Smooth muscle cell (in vitro differentiated cells): Measurements from ENCODE around the gene IGSF11. TPM values are rescaled to one million over a fixed set of nuclear protein-coding genes. Genes with fewer than 3 reads are reported as not detected.

Experiments
- DNase-seq: peaks from one replicate; lab custom pipeline; 2025; ENCODE audit not compliant: unreplicated experiment; lab: John Stamatoyannopoulos, UW
- H2AFZ ChIP-seq: fragments of 200-600 bp; sonication (generic); 2 replicates; pipeline ENCODE4 v1.6.0; 2016; ENCODE audit warnings: antibody characterized with exemption, low read depth, mild to moderate bottlenecking
- H3F3A ChIP-seq: fragments of 200-600 bp; sonication (generic); 2 replicates; pipeline ENCODE4 v1.6.0; 2017; ENCODE audit warnings: antibody characterized with exemption, low read depth
- H3K27ac ChIP-seq: fragments of 200-600 bp; sonication (generic); 2 replicates; pipeline ENCODE4 v1.5.1; 2016; ENCODE audit warnings: low read depth, mild to moderate bottlenecking
- H3K27me3 ChIP-seq: fragments of 200-600 bp; sonication (generic); 2 replicates; pipeline ENCODE4 v1.6.1; 2016; ENCODE audit warnings: low read depth, mild to moderate bottlenecking
- H3K36me3 ChIP-seq: fragments of 200-600 bp; sonication (generic); 2 replicates; pipeline ENCODE4 v1.5.1; 2016; ENCODE audit warnings: low read depth
- H3K4me1 ChIP-seq: fragments of 200-600 bp; sonication (generic); 2 replicates; pipeline ENCODE4 v1.5.1; 2016; ENCODE audit warnings: low read depth
- H3K4me2 ChIP-seq: fragments of 200-600 bp; sonication (generic); 2 replicates; pipeline ENCODE4 v1.6.0; 2016; ENCODE audit warnings: mild to moderate bottlenecking
- H3K4me3 ChIP-seq: fragments of 200-600 bp; sonication (generic); 2 replicates; pipeline ENCODE4 v1.5.1; 2016; ENCODE audit warnings: mild to moderate bottlenecking
- H3K79me2 ChIP-seq: fragments of 200-600 bp; sonication (generic); 2 replicates; pipeline ENCODE4 v1.6.0; 2016; ENCODE audit warnings: low read depth, mild to moderate bottlenecking
- H3K9ac ChIP-seq: fragments of 200-600 bp; sonication (generic); 2 replicates; pipeline ENCODE4 v1.6.0; 2016; ENCODE audit warnings: low read depth
- H3K9me3 ChIP-seq: fragments of 200-600 bp; sonication (generic); replicated peaks from 2 replicates; pipeline ENCODE4 v1.5.1; 2016; ENCODE audit warnings: low read depth
- H4K20me1 ChIP-seq: fragments of 200-600 bp; sonication (generic); 2 replicates; pipeline ENCODE4 v1.6.0; 2016; ENCODE audit warnings: low read depth
- CTCF ChIP-seq: fragments of 200-600 bp; sonication (generic); IDR thresholded peaks from 2 replicates; pipeline ENCODE4 v1.5.1; 2017; ENCODE audit warnings: borderline replicate concordance, mild to moderate bottlenecking, antibody characterized with exemption; ENCODE audit not compliant: insufficient read depth, poor library complexity, severe bottlenecking
- WGBS: methylation state at CpG from one replicate; pipeline ENCODE4 v1.1.7; 2016; ENCODE audit warnings: low lambda C conversion rate; 5-methylcytosine and 5-hydroxymethylcytosine counted together
- polyA plus RNA-seq: library from polyadenylated mRNA; unstranded; fragments of >200 nt; fragmentation: Nextera tagmentation; extraction: Ambion mirVana; gene quantifications from 2 replicates; pipeline ENCODE4 v1.2.1, GENCODE V29; 2016
- total RNA-seq: library from RNA; depleted of rRNA; stranded (reverse); fragments of >200 nt; gene quantifications from 2 replicates; pipeline ENCODE4 v1.2.3, GENCODE V29; 2014

Gene IGSF11
- total and polyA plus RNA-seq, 2 experiments from 2014 or later: not detected

GRCh38 chr3:118941236-118941635, 93.4 kb downstream of the IGSF11 start:
- H3K9ac ChIP-seq: no peak overlapping the region
- no peak for DNase-seq
- no peaks in the 10 kb centered on the region for H4K20me1 ChIP-seq
- H2AFZ ChIP-seq: no peak overlapping the region
- H3K9me3 ChIP-seq: no peaks in the 10 kb centered on the region
- WGBS: 86% methylated on average over 3 of the region's 3 CpGs
- no peaks in the 10 kb centered on the region for H3K27me3 ChIP-seq
- no peaks in the 10 kb centered on the region for H3K36me3 ChIP-seq
- peaks cover 7% of the 10 kb centered on the region for H3K4me1 ChIP-seq
- no peak overlapping the region for H3K4me2 ChIP-seq
- H3K79me2 ChIP-seq: no peaks in the 10 kb centered on the region
- no peak overlapping the region for H3K27ac ChIP-seq
- TF ChIP-seq CTCF: no peak
- no peaks in the 10 kb centered on the region for H3F3A ChIP-seq
- H3K4me3 ChIP-seq: no peak overlapping the region

- Histone ChIP-seq H3K4me2 (no peak overlapping the region), H4K20me1 (no peaks in the 10 kb centered on the region), H3K9me3 (no peaks in the 10 kb centered on the region), H3K27ac (no peak overlapping the region), H3K9ac (no peak overlapping the region), H3K27me3 (no peaks in the 10 kb centered on the region), H3K4me3 (no peak overlapping the region), H2AFZ (no peak overlapping the region), H3K4me1 (no peaks in the 10 kb centered on the region), H3K36me3 (no peaks in the 10 kb centered on the region), H3K79me2 (no peaks in the 10 kb centered on the region), H3F3A (no peaks in the 10 kb centered on the region)
- no peak for DNase-seq
- WGBS: 77% methylated on average over 5 of the region's 5 CpGs
- no peak for TF ChIP-seq CTCF
Observed at GRCh38 chr3:118938183-118938961, 96.3 kb downstream of the IGSF11 start.

- 33% methylated on average over 1 of the region's 1 CpG for WGBS
Observed at GRCh38 chr3:118936811-118937210, 97.8 kb downstream of the IGSF11 start.

More at GRCh38 chr3:118936811-118937210, 97.8 kb downstream of the IGSF11 start:
- H3K4me2 ChIP-seq: no peak overlapping the region
- no peaks in the 10 kb centered on the region for H3K9me3 ChIP-seq
- H3F3A ChIP-seq: no peaks in the 10 kb centered on the region
- no peak for TF ChIP-seq CTCF
- DNase-seq: no peak
- no peaks in the 10 kb centered on the region for H4K20me1 ChIP-seq
- H3K9ac ChIP-seq: no peak overlapping the region
- H3K27me3 ChIP-seq: no peaks in the 10 kb centered on the region
- no peak overlapping the region for H3K4me3 ChIP-seq
- H3K36me3 ChIP-seq: no peaks in the 10 kb centered on the region
- H3K4me1 ChIP-seq: no peaks in the 10 kb centered on the region
- no peaks in the 10 kb centered on the region for H3K79me2 ChIP-seq
- H3K27ac ChIP-seq: no peak overlapping the region
- H2AFZ ChIP-seq: no peak overlapping the region
